ENCODE results near the gene RPL10.
A peak's percentile ranks its signal among the peaks of the same experiment; 100 is the strongest.

The RPL10 gene

DNA sequence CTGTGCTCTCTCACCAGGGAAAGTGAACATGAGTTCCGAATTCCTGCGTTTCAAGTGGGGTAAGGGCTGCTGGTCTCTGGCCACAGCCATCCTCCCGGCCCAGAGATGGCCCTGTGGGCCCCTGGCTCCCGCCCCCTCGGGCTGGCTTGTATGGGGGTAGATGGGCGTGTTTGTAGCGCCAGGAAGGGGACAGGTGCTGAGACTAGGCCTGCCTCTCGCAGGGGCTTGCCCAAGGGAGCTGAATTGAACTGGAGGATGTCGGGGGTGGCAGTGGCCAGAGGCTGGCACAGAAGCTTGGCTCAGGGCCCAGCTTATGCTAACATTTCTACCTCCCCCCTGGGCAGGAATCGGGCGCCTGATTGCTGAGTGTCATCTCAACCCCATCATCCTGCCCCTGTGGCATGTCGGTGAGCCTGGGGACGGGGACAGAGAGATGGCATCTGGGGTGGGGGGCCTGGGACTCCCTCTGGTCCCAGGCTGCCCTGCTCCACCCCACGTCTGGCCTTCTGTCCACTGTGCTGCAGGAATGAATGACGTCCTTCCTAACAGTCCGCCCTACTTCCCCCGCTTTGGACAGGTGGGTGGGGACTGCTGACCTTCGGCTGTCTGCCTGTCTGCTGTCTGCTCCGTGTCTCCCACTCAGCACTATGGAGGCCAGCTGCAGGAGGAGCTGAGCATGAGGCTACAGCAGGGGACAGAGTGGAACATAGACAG lies 21.7 kb downstream of the RPL10 start:
- DNase-seq (ENCODE audit: low read depth), result no peak
- no peak for TF ChIP-seq CTCF (conservative IDR thresholded peaks at IDR 0.05; ENCODE audit: low read length)
- H3K4me3 ChIP-seq (ENCODE audit: low read length), result no peak overlapping the region

GRCh38 chrX:154420402-154420756 lies 22.2 kb downstream of the RPL10 start:
- no peak for TF ChIP-seq CTCF (conservative IDR thresholded peaks at IDR 0.05; ENCODE audit: low read length)
- DNase-seq (ENCODE audit: low read depth), result no peak

DNA sequence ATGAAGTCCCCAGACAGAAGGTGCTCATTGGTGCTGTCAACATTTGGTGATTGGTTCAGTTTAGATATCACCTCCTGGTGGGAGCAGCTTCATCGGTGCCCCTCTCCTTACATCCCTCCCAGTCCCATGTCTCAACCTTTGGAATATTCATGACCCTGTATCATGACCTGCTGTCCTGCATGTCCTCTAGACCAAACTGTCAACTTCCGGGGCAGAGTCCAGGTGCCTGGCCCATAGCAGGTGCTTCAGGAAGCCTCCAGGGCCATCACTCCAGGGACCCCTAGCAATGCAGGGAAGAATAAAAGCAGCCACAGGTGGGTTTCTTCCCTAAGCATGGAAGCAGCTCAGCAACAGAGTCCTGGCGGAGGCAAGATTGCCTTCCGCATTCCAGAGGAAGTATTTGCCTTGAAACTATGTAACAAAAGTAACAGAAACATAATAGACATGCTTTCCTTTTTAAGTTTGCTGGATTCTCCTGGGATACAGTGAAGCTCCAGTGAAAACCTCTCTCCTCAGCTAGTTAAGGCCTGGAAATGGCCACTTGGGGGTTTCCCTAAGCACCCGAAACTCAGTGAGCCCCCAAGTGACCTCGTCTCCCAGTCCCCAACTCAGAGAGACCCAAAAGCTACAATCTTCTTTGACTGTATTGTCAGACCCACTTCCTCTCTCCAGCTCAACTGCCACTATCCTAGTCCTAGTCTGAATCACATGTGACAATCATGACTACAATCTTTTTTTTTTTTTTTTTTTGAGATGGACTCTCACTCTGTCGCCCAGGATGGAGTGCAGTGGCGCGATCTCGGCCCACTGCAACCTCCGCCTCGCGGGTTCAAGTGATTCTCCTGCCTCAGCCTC lies 29.0 kb downstream of the RPL10 start:
- no peak for DNase-seq (ENCODE audit: low read depth)
- no peak overlapping the region for H3K4me3 ChIP-seq (ENCODE audit: low read length)
- TF ChIP-seq CTCF (conservative IDR thresholded peaks at IDR 0.05; ENCODE audit: low read length), result no peak

More at GRCh38 chrX:154420402-154420756, 22.2 kb downstream of the RPL10 start:
- no peak overlapping the region for H3K4me3 ChIP-seq (ENCODE audit: low read length)

DNA sequence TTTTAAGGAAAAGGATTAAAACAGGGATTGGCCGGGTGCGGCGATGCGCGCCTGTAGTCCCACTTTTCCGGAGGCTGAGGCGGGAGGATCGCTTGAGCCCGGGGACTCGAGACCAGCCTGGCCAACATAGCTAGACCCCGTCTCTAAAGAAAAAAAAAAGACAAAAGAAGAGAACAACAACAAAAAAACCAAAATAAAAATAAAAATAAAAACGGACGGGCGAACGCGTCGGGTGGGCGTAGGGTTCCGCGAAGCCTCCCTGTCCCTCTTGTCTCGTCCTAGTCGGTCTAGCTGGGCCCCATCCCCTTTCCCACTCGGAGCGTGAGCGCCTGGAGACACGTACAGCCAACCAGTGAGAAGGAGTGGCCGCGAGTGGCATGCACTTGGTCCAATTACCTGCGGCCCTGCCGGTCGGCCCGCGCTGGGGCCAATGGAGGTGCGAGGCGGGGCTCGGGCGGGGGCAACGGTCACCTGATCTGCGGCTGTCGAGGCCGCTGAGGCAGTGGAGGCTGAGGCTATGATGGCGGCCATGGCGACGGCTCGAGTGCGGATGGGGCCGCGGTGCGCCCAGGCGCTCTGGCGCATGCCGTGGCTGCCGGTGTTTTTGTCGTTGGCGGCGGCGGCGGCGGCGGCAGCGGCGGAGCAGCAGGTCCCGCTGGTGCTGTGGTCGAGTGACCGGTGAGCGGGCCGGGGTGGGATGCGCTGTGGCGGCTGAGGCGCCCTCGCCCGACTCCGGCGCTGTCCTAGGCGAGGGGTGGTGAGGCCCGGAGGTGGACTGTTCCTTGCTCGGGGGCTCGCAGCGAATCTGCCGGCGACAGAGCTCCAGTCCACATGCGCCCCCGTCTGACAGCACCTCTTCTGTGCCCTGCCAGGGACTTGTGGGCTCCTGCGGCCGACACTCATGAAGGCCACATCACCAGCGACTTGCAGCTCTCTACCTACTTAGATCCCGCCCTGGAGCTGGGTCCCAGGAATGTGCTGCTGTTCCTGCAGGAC lies 30.3 kb downstream of the RPL10 start, which contains the start of gene ATP6AP1:
ATP6AP1 (plus strand) TSS at position 502 of the 996 bp plus-strand sequence; CDS start at position 518, 16 bp downstream.
- TF ChIP-seq CTCF (conservative IDR thresholded peaks at IDR 0.05; ENCODE audit: low read length), result no peak
- DNase-seq (ENCODE audit: low read depth), result peak; percentile 95
- peak within 1 kb of the TSS; percentile 67 for H3K4me3 ChIP-seq (ENCODE audit: low read length)

GRCh38 chrX:154429711-154430110 lies 31.5 kb downstream of the RPL10 start:
- no peak for DNase-seq (ENCODE audit: low read depth)
- no peak for TF ChIP-seq CTCF (conservative IDR thresholded peaks at IDR 0.05; ENCODE audit: low read length)
- peak overlapping the region; percentile 67 for H3K4me3 ChIP-seq (ENCODE audit: low read length)

DNA sequence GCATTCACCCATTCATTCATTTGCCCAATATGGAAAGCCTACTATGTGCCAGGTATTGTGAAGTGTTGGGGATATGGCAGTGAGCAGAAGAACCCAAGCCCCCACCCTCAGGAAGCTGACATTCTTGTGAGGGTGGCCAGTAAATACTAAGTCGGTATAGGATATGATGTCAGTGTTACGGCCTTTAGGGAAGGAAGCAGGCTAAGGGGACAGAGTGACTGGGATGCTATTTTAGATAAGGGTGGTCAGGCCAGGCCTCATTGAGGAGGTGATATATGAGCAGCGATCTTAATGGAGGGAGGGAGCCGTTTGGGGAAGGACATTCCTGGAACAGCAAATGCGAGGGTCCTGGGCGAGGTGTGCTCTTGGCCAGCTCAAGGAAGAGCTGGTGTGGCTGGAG lies 32.3 kb downstream of the RPL10 start:
- no peak for TF ChIP-seq CTCF (conservative IDR thresholded peaks at IDR 0.05; ENCODE audit: low read length)
- H3K4me3 ChIP-seq (ENCODE audit: low read length), result no peak overlapping the region
- DNase-seq (ENCODE audit: low read depth), result no peak

Measured in AG10803 (cell line).